ENCODE measurements around the gene CRAT. TPM values are rescaled to one million over a fixed set of nuclear protein-coding genes. Genes with fewer than 3 reads are reported as not detected.

CRAT gene
- total and polyA plus RNA-seq, 4 donors: 10.4 to 26.0 (median 16.5) TPM

- H3K4me1 ChIP-seq (ENCODE audit: control insufficient read depth in 5 of 5, insufficient read depth in 5 of 5, low read length in 5 of 5): no peaks in the 10 kb centered on the region
- H3K9ac ChIP-seq (ENCODE audit: insufficient read depth in 1 of 2, low read length in 2 of 2): no peak overlapping the region
- DNase-seq (no peak), ATAC-seq (ENCODE audit: insufficient read depth, low FRiP score) (no peak)
- no peak for TF ChIP-seq CTCF (IDR thresholded peaks at IDR 0.05; ENCODE audit: control extremely low read depth, extremely low read depth)
- WGBS, 2 donors: 93 to 97% methylated on average over 10 to 11 of the region's 11 CpGs
- no peak overlapping the region for H3K4me3 ChIP-seq
- no peaks in the 10 kb centered on the region for H3K9me3 ChIP-seq (ENCODE audit: control insufficient read depth in 4 of 4, insufficient read depth in 3 of 4, low read length in 3 of 4)
- H3K36me3 ChIP-seq (ENCODE audit: control insufficient read depth in 4 of 4, insufficient read depth in 4 of 4, low read length in 4 of 4): peaks cover 0 to 19% (median 4%) of the 10 kb centered on the region in 4 donors
- no peaks in the 10 kb centered on the region for H3K27me3 ChIP-seq (ENCODE audit: control insufficient read depth in 3 of 3, insufficient read depth in 3 of 3, low read length in 2 of 3)
- H3K27ac ChIP-seq (ENCODE audit: low read depth in 1 of 2, low read length in 1 of 2): no peak overlapping the region
These were observed 12.3 kb downstream of the CRAT start for GRCh38 chr9:129098328-129098727.

- H3K36me3 ChIP-seq (ENCODE audit: control insufficient read depth in 4 of 4, insufficient read depth in 4 of 4, low read length in 4 of 4): peaks cover 0 to 19% (median 4%) of the 10 kb centered on the region in 4 donors
- WGBS, 2 donors: 94 to 96% methylated on average over 16 of the region's 16 CpGs
- TF ChIP-seq CTCF (IDR thresholded peaks at IDR 0.05; ENCODE audit: control extremely low read depth, extremely low read depth): no peak
- H3K4me1 ChIP-seq (ENCODE audit: control insufficient read depth in 5 of 5, insufficient read depth in 5 of 5, low read length in 5 of 5): no peaks in the 10 kb centered on the region
- no peak overlapping the region for H3K27ac ChIP-seq (ENCODE audit: low read depth in 1 of 2, low read length in 1 of 2)
- no peaks in the 10 kb centered on the region for H3K9me3 ChIP-seq (ENCODE audit: control insufficient read depth in 4 of 4, insufficient read depth in 3 of 4, low read length in 3 of 4)
- no peak for DNase-seq
- no peak overlapping the region for H3K9ac ChIP-seq (ENCODE audit: insufficient read depth in 1 of 2, low read length in 2 of 2)
- no peak for ATAC-seq (ENCODE audit: insufficient read depth, low FRiP score)
- H3K4me3 ChIP-seq: no peak overlapping the region
- no peaks in the 10 kb centered on the region for H3K27me3 ChIP-seq (ENCODE audit: control insufficient read depth in 3 of 3, insufficient read depth in 3 of 3, low read length in 2 of 3)
These were observed 12.8 kb downstream of the CRAT start for GRCh38 chr9:129097671-129098306.

- Histone ChIP-seq H3K9ac (ENCODE audit: insufficient read depth in 1 of 2, low read length in 2 of 2) (no peak overlapping the region), H3K4me1 (ENCODE audit: control insufficient read depth in 5 of 5, insufficient read depth in 5 of 5, low read length in 5 of 5) (no peaks in the 10 kb centered on the region), H3K4me3 (no peak overlapping the region), H3K27me3 (ENCODE audit: control insufficient read depth in 3 of 3, insufficient read depth in 3 of 3, low read length in 2 of 3) (no peaks in the 10 kb centered on the region), H3K36me3 (ENCODE audit: control insufficient read depth in 4 of 4, insufficient read depth in 4 of 4, low read length in 4 of 4) (peaks cover 0 to 19% (median 4%) of the 10 kb centered on the region in 4 donors), H3K27ac (ENCODE audit: low read depth in 1 of 2, low read length in 1 of 2) (no peak overlapping the region), H3K9me3 (ENCODE audit: control insufficient read depth in 4 of 4, insufficient read depth in 3 of 4, low read length in 3 of 4) (no peaks in the 10 kb centered on the region)
- no peak for ATAC-seq (ENCODE audit: insufficient read depth, low FRiP score)
- no peak for TF ChIP-seq CTCF (IDR thresholded peaks at IDR 0.05; ENCODE audit: control extremely low read depth, extremely low read depth)
- WGBS, 2 donors: 95% methylated on average over 12 of the region's 12 CpGs
- DNase-seq: no peak
These were observed 14.7 kb downstream of the CRAT start for GRCh38 chr9:129095908-129096307.
